KMS-11 (cell line): ENCODE data around the gene TIE1.

Experiments
- H2AFZ ChIP-seq: fragments of 200-600 bp; sonication (generic); 2 replicates; pipeline ENCODE4 v1.6.1; 2016; ENCODE audit warnings: antibody characterized with exemption, mixed run types, low read depth
- H3K27ac ChIP-seq: fragments of 200-600 bp; sonication (generic); 2 replicates; pipeline ENCODE4 v1.6.1; 2016; ENCODE audit warnings: mild to moderate bottlenecking, mixed run types
- H3K27me3 ChIP-seq: fragments of 200-600 bp; sonication (generic); 2 replicates; pipeline ENCODE4 v1.6.1; 2017; ENCODE audit warnings: mild to moderate bottlenecking, low read depth, mixed run types, moderate library complexity; ENCODE audit not compliant: insufficient read depth
- H3K36me3 ChIP-seq: fragments of 200-600 bp; sonication (generic); 2 replicates; pipeline ENCODE4 v1.6.1; 2017; ENCODE audit warnings: mild to moderate bottlenecking, mixed run types; ENCODE audit not compliant: insufficient read depth
- H3K4me1 ChIP-seq: fragments of 200-600 bp; sonication (generic); 2 replicates; pipeline ENCODE4 v1.6.1; 2016; ENCODE audit warnings: mild to moderate bottlenecking, low read depth, mixed run types; ENCODE audit not compliant: poor library complexity, severe bottlenecking
- H3K4me2 ChIP-seq: fragments of 200-600 bp; sonication (generic); 2 replicates; pipeline ENCODE4 v1.7.0; 2016; ENCODE audit warnings: mild to moderate bottlenecking, mixed run types
- H3K4me3 ChIP-seq: fragments of 200-600 bp; sonication (generic); IDR thresholded peaks from 2 replicates; pipeline ENCODE4 v1.6.1; 2017; ENCODE audit warnings: low read depth, low read length, mixed read lengths; ENCODE audit not compliant: insufficient read depth
- H3K79me2 ChIP-seq: fragments of 200-600 bp; sonication (generic); 2 replicates; pipeline ENCODE4 v1.6.1; 2016; ENCODE audit warnings: low read depth, mixed run types; ENCODE audit not compliant: insufficient read depth
- H3K9ac ChIP-seq: fragments of 200-600 bp; sonication (generic); 2 replicates; pipeline ENCODE4 v1.6.1; 2016; ENCODE audit warnings: mild to moderate bottlenecking, mixed run types
- H4K20me1 ChIP-seq: fragments of 200-600 bp; sonication (generic); 2 replicates; pipeline ENCODE4 v1.6.1; 2016; ENCODE audit warnings: mild to moderate bottlenecking, mixed run types; ENCODE audit not compliant: insufficient read depth
- TF ChIP-seq, protein P1 (sequence below): fragments of 200-600 bp; sonication (generic); conservative IDR thresholded peaks from 2 replicates; pipeline ENCODE4 v1.6.1; 2017; ENCODE audit warnings: low read depth, mild to moderate bottlenecking, antibody characterized with exemption, low read length, moderate library complexity, mixed read lengths

TIE1 gene

GRCh38 chr1:43275826-43276620, 24.8 kb upstream of the TIE1 start:
- Histone ChIP-seq H3K79me2 (no peaks in the 10 kb centered on the region), H3K36me3 (no peaks in the 10 kb centered on the region), H3K9ac (no peak overlapping the region), H4K20me1 (no peaks in the 10 kb centered on the region), H3K27ac (no peak overlapping the region), H3K4me2 (no peak overlapping the region), H3K4me1 (no peaks in the 10 kb centered on the region), H3K27me3 (no peaks in the 10 kb centered on the region), H2AFZ (no peak overlapping the region), H3K4me3 (no peak overlapping the region)
- TF ChIP-seq, protein P1, sequence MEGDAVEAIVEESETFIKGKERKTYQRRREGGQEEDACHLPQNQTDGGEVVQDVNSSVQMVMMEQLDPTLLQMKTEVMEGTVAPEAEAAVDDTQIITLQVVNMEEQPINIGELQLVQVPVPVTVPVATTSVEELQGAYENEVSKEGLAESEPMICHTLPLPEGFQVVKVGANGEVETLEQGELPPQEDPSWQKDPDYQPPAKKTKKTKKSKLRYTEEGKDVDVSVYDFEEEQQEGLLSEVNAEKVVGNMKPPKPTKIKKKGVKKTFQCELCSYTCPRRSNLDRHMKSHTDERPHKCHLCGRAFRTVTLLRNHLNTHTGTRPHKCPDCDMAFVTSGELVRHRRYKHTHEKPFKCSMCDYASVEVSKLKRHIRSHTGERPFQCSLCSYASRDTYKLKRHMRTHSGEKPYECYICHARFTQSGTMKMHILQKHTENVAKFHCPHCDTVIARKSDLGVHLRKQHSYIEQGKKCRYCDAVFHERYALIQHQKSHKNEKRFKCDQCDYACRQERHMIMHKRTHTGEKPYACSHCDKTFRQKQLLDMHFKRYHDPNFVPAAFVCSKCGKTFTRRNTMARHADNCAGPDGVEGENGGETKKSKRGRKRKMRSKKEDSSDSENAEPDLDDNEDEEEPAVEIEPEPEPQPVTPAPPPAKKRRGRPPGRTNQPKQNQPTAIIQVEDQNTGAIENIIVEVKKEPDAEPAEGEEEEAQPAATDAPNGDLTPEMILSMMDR, result no peak

DNA sequence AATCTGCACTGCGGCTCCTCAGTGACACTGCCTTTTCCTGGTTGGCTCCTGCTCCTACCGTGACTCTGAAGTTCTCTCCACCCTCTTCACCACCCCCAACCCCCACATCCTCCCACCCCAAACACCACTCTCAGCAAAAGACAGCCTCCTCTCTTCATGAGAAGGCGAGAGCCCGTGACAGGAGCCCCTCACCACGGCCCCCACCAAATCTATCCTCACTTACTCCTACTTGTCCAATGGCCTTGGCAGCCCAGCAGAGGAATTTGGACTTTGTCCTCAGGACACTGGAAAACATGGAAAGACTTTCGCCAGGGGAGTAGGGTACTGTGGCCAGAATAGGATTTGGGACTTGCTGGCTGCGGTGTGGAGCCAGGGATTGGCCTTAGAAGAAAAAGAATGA, 24.1 kb upstream of the TIE1 start:
- Histone ChIP-seq H2AFZ (no peak overlapping the region), H3K4me2 (no peak overlapping the region), H3K36me3 (no peaks in the 10 kb centered on the region), H3K4me3 (no peak overlapping the region), H3K79me2 (no peaks in the 10 kb centered on the region), H4K20me1 (no peaks in the 10 kb centered on the region), H3K27me3 (no peaks in the 10 kb centered on the region), H3K4me1 (no peaks in the 10 kb centered on the region), H3K9ac (no peak overlapping the region), H3K27ac (no peak overlapping the region)
- TF ChIP-seq, protein P1, result no peak

DNA sequence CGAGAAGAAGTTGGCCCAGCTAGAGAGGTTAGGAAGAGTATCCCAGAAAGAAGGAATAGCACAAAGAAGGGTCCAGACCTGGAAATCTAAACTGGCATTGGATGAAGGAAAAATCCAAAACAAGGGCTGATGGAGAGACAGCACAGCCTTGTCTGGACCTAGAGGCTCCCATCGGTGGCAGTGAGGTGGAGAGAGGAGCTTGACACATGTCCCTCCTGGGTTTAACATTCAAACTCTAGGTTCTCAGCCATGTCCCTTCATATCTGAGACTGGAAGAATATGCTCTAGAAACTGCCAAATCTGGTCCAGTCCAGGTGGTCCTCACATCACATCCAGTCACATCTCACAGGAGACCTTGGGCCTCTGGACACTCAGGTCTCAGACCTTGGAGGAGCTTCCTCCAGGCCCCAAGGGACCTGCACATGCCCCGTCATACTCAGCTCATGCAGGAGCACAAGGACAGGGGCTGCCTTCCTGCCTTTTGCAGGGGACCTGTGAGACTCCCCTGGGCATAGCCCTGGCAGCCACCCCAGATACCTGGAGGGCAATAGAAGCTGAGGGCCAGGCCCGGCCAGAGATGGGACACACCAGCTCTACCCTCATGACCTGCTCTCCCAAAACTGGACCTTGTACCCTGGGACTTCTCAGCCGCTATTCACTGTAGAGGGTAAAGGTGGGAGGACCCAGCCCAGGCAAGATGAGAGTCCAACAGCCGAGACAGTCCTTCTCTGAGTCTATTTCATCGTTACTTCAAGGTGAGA, 23.5 kb upstream of the TIE1 start:
- Histone ChIP-seq H3K36me3 (no peaks in the 10 kb centered on the region), H3K27me3 (no peaks in the 10 kb centered on the region), H4K20me1 (no peaks in the 10 kb centered on the region), H3K4me2 (no peak overlapping the region), H3K4me1 (no peaks in the 10 kb centered on the region), H3K4me3 (no peak overlapping the region), H3K79me2 (no peaks in the 10 kb centered on the region), H3K27ac (no peak overlapping the region), H2AFZ (no peak overlapping the region), H3K9ac (no peak overlapping the region)
- TF ChIP-seq, protein P1, result no peak

- H3K27me3 ChIP-seq, result no peaks in the 10 kb centered on the region
- H3K27ac ChIP-seq, result no peak overlapping the region
- no peaks in the 10 kb centered on the region for H3K36me3 ChIP-seq
- no peak overlapping the region for H2AFZ ChIP-seq
- H3K4me1 ChIP-seq, result no peaks in the 10 kb centered on the region
- H3K79me2 ChIP-seq, result no peaks in the 10 kb centered on the region
- TF ChIP-seq, protein P1, result no peak
- H3K4me2 ChIP-seq, result no peak overlapping the region
- no peak overlapping the region for H3K9ac ChIP-seq
- H4K20me1 ChIP-seq, result no peaks in the 10 kb centered on the region
- H3K4me3 ChIP-seq, result no peak overlapping the region
Observed at GRCh38 chr1:43279161-43279560, 21.6 kb upstream of the TIE1 start.
